NCI-H1105 (cell line): ENCODE measurements around the gene GLTPD2.

Source experiments
- DNase-seq: peaks from one replicate; lab custom pipeline; 2025; lab: John Stamatoyannopoulos, UW

The GLTPD2 gene

DNA sequence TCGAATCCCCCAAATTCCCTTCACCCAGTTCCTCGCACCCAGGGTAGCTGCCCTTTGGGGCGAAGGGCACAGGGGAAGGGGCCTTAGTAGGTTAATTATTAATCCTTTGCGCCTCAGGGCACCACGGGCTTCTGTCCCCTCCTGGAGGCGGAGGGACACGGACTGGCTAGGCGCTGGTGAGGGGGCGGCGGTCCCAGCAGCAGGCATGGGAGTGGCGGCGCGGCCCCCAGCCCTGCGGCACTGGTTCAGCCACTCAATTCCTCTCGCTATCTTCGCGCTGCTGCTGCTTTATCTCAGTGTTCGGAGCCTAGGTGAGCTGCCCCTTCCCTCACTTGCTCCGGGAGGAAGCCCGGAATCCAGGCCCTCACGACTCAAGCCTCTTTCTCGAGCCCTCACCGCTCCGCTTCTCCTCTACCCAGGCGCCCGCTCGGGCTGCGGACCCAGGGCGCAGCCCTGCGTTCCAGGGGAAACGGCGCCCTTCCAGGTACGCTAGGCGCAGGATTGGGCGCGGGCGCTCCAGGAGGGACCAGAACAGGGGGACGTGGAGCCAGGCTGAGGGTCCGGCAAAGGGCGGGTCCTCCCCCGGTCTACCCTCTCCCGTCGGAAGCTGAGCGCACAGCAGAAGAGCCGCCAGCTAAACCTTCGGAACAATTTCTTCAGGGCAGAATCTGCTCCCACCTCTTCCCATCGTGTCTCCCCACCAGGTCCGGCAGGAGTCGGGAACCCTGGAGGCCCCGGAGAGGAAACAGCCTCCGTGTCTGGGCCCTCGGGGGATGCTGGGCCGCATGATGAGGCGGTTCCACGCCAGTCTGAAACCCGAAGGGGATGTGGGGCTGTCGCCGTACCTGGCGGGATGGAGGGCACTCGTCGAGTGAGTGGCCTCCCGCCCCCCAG, at the start of gene GLTPD2:
TSS of gene GLTPD2 (plus strand) at position 158 of the 894 bp plus-strand sequence. CDS start at position 206, 48 bp downstream.
- no peak for DNase-seq

DNA sequence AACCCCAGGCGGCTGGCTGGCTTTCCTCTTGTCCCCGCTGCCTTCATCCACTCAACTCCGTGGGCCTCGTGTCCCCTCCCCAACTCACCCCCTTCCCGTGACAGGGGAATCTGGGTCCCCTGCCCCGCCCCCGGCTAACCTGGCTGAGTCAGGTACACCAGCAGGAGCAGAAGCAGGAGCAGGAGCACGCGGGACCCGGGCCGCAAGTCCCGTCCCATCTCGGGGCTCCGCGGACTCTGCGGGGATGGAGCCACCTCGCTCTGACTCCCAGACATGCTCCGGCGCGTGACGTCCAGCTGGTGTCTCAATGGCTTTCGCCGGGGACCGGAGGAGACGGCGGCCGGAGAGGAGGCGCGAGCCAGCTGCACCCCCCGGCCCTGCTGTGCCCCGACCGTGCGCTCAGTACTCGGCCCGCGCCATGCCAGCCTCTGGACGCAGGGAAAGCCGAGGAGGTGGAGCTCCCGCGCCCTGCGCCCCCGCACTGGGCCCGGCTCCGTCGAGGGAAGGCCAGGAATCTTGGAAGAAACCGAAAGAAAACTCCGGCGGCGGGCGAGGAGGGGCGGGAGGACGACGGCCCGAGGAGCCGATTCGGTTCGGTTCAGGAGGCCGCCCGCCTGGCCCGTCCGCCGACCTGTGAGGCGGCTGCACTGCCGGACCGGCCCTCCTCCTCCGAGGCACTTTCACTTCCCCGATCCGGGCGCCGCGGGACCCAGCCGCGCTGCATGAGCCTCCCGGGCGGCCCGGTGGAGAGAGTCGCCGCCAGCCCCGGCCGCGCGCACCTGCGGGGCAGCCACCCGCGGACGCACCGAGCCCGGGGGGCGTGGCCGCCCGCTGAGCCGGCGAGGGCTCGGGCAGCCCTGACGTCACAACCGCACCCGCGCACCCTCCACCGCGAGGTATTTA, 49.4 kb upstream of the GLTPD2 start, which contains the start of the genes CXCL16 and ZMYND15:
TSS of gene CXCL16 (minus strand) at position 807 of the 903 bp plus-strand sequence. CDS start at position 218, 589 bp downstream.
TSS of gene ZMYND15 (plus strand) at position 712 of the 903 bp plus-strand sequence. CDS start 716 bp downstream, outside the sequence.
- DNase-seq: peak; percentile 31

DNA sequence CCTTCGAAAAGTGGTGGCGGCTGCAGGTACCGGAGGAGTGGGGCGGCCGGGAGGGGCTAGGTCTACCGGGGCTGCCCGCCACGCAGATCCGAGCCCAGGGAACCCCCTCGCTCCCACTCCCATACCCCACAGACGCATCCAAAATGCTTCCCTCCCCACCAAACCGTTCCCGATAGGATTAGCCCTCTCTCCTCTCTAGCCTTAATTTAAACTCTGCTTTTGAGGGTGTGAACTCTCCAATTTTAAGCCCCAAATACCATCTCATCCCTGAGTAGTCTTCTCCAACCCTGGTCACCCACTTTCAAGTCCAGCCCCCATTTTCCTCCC, 48.8 kb upstream of the GLTPD2 start:
- no peak for DNase-seq

DNA sequence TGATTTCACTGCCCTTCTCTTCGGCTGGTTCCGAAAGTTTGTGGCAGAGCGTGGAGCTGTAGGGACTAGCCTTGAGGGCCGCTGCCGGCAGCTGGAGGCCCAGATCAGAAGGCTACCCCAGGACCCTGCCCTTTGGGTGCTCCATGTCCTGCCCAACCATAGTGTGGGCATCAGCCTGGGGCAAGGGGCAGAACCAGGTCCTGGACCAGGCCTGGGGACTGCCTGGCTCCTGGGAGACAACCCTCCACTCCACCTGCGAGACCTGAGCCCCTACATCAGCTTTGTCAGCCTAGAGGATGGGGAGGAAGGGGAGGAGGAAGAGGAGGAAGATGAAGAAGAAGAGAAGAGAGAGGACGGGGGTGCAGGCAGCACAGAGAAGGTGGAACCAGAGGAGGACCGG, 48.2 kb upstream of the GLTPD2 start:
- no peak for DNase-seq

DNA sequence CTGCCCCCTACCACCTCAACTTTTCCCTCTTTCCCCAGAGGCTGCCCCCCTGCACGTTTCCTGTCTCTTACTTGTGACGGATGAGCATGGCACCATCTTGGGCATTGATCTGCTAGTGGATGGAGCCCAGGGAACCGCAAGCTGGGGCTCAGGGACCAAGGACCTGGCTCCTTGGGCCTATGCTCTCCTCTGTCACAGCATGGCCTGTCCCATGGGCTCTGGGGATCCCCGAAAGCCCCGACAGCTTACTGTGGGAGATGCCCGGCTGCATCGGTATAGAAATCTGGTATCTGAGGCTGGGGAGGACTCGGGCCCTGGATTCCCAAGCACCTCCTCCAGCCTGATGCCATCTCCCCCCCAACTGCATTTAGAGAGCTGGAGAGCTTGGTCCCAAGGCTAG, 47.2 kb upstream of the GLTPD2 start:
- DNase-seq: no peak

DNA sequence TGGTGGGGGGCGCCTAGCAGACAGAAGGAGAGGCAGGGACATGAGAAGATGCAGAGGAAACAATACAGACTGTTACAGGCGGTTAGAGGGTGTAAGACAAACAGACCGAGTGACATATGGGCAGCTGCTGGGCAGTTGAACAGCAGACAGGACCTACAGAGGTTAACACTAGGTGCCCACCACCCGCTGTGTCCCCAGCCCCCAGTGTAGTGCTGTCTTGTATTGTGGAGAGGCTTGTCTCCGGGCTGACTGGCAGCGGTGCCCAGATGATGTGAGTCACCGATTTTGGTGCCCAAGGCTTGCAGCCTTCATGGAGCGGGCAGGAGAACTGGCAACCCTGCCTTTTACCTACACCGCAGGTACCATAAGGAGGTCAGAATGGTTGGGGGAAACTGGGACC, 46.6 kb upstream of the GLTPD2 start:
- DNase-seq: no peak

DNA sequence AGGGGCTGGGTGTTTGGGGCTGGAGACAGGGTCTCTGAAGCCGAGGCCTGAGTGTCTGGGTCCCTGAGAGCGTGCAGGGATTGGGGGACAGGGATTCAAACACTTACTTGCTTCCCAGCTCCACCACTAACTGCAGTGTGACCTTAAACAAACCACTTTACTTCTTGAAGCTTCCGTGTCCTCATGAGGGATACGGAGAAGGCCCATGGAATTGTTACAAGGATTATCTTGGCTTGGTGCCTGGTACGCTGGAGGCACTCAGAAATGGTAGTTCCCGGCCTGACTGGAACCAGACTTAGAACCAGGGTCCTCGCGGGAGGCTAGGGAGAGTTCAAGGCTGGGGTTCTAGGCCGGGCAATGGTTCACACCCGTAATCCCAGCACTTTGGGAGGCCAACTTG, 46.1 kb upstream of the GLTPD2 start:
- no peak for DNase-seq

DNA sequence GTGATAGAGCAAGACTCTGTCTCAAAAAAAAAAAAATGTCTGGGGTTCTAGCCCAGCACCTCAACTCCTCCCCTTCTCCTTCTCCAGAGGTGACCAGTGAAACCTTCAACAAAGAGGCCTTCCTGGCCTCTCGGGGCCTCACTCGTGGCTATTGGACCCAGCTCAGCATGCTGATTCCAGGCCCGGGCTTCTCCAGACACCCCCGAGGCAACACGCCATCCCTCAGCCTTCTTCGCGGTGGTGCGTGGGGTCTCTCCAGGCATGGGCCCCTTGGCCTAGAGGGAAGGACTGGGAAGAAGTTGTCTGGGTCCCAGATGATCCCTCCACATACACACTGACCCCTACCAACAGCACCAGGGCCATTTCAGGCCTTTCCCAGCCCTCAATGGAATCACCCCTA, 45.5 kb upstream of the GLTPD2 start:
- no peak for DNase-seq

DNA sequence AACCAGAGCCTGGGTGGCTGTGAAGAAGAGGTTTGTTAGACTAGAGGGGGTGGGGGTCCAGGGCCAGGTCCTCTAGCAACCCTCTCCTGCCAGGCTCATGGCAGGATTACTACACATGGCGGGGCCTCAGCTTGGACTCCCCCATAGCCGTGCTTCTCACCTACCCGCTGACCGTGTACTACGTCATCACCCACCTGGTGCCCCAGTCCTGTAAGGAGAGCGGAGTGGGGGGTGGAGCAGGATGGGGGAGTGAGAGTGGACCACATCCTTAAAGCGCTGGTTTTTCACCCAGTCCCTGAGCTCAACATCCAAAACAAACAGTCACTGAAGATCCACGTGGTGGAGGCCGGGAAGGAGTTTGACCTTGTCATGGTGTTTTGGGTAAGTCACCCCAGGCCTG, 44.9 kb upstream of the GLTPD2 start:
- DNase-seq: no peak

DNA sequence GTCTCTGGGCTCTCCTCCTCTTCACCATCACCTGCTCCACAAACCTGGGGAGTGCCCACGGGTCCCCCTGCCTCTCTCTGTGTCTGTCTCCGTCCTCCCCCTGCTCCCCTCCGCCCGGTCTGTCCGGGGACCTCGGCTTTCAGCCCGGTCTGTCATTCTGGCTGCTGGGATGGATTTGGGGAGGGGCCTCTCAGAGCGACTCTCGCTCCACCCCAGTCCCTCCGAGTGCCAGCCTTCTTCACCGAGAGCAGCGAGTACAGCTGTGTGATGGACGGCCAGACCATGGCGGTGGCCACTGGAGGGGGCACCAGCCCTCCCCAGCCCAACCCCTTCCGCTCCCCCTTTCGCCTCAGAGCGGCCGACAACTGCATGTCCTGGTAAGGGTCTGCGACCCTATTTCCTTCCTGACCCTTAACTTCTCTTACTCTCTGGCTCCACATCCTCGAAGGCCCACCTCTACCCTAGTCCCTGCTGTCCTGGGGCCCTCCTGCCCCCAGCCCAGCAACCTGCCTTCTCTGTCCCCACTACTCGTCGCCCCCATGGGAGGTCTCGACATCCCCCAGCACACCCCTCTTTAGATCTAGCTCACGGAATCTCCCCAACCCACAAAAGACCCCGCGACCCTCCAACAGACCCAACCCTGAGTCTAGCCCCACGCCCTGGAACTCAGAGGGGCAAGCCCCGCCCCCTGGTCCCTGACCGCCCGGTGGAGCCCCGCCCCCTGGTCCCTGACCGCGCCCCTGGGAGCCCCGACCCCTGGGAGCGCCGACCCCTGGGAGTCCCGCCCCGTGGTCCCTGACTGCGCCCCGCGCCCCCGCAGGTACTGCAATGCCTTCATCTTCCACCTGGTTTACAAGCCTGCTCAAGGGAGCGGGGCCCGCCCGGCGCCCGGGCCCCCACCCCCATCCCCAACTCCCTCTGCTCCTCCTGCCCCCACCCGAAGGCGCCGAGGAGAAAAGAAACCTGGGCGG, 43.5 kb upstream of the GLTPD2 start:
- no peak for DNase-seq

DNA sequence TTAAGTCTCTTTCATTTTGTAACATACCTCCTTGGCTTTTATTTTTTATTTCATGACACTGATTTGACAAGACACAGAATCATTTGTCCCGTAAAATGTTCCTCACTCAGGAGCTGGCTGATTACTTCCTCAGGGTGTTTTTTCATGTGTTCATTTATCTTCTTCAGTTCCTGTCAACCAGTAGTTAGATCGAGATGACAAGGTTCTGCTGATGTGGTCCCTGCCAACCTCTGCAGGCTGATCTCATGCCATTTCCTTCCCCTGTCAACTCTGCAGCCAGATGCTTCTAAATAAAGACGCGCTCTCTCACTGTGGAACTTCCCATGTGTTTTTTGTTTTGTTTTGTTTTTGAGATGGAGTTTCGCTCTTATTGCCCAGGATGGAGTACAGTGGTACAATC, 40.9 kb upstream of the GLTPD2 start:
- DNase-seq: no peak

DNA sequence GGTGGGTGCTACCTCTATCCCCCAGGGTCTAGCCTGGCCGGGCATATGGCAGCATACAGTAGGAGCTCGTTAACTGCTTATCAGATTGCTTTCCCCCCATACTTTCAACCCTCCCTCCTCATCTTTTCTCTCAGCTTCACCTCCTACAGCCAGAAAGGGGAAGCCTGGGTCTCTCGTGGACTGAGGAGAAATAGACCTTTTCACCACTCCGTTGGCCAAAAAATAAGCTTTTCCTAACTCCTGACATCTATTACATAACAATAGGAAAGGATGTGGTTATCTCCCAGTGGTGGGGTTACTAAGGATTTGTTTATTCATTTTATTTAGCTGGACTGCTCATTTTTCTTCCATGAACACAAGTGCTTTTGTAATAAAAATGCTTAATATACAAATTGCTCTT, 40.1 kb upstream of the GLTPD2 start:
- no peak for DNase-seq

DNA sequence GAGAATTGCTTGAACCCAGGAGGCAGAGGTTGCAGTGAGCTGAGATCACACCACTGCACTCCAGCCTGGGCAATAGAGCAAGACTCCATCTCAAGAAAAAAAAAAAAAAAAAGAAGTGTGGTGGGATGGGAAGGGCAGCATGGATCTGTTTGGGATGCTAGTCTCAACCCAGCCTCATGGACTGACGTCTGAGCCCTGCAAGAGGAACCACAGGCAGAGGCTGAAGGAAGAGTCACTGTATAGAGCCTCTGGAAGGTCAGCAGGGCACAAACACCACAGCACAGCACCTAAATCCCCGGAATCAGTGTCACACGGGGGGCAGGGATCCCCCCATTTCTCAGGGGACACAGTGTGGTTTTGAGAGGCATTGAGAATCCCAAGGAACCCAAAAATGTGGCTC, 38.2 kb upstream of the GLTPD2 start:
- DNase-seq: no peak

DNA sequence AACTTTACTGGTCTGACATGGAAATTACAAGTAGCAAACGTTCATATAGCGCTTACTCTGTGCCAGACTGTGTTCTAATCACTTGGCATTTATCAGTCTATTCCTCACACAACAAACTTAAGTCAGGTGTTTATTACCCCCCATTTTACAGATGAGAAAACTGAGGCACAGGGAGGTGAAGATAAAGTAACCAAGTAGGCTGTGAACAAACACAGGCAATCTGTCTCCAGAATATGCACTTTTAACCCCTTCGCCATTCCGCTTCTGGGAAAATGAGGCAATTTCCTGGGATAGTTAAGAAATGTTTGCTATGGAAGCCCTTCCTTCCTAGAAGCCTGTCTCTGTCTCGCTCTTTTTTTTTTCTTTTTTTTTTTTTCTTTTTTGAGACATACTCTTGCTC, 36.8 kb upstream of the GLTPD2 start:
- DNase-seq: no peak

DNA sequence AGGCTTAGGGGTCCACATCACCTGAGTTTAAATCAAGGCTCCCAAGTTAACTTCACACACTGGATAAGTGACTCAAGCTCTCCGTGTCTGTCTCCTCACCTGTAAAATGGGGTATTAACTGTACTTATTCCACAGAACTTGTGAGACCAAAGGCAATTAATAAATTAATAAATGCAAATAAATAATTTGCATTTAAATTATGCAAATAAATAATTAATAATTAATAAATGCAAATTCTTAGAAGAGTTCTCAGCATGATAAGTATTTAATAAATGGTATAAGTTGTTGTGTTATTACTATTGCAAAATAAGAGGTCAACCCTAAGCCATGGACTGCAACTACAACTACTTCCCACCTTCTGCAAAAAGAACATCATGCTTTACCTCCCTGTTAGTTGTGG, 35.4 kb upstream of the GLTPD2 start:
- DNase-seq: no peak

DNA sequence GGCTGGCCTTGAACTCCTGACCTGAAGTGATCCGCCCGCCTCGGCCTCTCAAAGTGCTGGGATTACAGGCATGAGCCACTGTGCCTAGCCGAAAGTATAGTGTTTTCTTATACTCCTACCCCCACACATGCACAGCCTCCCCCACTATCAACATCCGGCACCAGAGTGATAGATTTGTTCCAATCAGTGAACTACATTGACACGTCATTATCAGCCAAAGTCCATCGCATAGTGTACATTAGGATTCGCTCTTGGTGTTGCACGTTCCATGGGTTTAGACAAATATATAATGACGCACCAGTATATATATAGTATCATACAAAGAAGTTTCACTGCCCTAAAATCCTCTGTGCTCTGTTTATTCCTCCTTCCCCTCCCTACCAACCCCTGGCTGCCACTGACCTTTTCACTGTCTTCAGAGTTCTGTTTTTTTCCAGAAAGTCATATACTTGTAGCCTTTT, 29.0 kb upstream of the GLTPD2 start:
- no peak for DNase-seq

DNA sequence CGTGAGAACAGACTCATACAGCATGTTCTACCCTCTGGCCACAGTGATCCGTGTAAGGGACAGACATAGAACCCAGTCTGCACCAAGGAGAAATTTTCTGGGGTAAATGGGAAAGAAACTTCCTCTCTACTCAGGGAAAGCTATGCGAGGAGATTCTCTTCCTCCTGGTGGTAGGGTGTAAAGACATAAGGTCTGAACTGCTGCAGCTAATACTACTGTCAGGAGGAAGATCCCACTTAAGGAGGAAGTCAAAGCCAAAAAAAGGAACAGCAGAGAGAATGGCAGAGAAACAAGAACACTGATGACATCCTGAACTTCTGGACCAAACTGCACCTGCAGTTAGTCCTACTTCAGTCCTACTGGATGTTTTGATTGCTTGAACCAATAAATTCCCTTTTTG, 24.2 kb upstream of the GLTPD2 start:
- DNase-seq: no peak

DNA sequence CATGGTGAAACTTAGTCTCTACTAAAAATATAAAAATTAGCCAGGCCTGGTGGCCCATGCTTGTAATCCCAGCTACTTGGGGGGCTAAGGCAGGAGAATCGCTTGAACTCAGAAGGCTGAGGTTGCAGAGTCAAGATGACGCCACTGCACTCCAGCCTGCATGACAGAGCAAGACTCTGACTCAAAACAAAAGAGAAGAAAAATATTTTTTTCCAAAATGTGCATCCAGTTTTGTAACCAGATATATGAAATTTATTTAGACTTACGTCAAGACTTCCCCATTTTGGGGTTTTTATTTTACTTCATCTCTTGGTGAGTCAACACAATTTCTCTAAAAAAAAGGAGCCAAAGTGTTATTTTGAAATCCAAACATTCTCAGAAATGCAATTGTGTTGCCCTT, 22.6 kb upstream of the GLTPD2 start:
- DNase-seq: no peak

DNA sequence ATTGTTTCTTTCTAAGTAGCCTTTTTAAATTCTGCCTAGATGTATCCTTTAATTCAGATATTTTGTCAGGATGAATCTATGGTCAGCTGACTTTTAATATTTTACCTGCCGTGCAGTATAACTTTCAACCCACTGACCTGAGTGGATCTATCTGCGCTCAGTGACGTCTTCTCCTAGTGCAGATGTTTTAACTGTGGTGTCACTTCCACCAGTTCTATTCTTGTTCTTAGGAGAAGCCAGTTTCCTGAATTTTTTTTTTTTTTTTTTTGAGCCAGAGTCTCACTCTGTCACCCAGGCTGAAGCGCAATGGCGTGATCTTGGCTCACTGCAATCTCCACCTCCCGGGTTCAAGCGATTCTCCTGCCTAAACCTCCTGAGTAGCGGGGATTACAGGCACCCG, 22.0 kb upstream of the GLTPD2 start:
- DNase-seq: no peak

DNA sequence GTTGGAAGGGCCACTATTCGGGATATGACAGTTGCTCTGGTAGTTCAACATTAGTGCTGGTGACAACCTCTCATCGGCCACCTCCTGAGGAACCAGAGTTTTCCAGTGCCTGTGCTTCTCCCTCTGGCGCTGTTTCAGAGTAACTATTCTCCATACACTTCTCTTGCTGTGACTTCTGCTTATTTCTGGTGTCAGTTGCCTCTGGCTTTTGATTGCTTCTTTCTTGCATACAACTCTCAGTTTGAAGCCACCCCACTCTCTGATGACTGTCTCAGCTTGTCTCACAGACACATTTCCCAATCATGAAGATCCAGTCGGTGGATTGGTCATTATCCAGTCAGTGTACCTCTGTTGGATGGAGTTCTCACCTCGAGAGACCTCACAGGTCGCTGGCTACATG, 20.5 kb upstream of the GLTPD2 start:
- no peak for DNase-seq

DNA sequence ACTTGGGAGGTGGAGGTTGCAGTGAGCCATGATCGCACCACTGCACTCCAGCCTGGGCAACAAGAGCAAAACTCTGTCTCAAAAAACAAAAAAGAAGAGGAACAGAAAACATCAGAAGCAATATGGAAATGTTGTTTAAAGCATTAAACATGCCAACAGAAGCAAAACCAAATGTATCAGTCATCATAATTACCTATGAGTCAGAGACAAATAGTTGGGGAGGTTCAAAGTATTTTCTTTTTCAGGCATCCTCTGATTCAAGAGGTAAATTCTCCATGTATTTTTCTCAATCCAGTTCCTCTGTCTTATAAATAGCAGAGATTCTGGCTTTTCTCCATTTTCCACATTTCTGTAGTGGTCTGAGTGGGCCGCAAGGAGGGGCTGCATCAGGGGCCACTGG, 19.1 kb upstream of the GLTPD2 start:
- DNase-seq: no peak
